Raji (cell line): ENCODE data around the gene NHS.

Experiments used
- POLR2A ChIP-seq: IDR thresholded peaks from 2 replicates; pipeline ENCODE4 v1.6.1; 2011; ENCODE audit warnings: low read depth, low read length, control low read depth; ENCODE audit not compliant: insufficient read depth

NHS gene

GRCh38 chrX:17380221-17380620 is 5.2 kb downstream of the NHS start:
- TF ChIP-seq POLR2A = no peak

GRCh38 chrX:17390419-17390850 is 15.4 kb downstream of the NHS start:
- no peak for TF ChIP-seq POLR2A

DNA sequence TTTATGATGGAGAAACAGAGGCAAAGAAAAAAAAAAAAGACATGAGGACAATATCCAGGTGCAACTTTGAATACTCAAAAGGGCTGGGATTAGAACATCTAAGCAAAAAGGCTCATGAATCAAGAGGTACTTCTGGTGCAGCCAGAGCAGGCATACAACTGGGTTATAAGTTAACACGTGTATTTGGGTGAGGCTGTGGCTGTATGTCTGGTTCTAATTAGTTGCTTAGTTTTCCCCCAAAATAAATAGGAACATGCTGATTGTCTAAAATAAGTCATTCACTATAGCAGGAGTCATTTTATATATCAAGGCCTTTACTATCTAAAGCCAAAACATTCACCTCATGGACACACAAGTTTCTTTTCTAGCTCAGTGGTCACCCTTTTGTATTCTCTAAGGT is 20.2 kb downstream of the NHS start:
- no peak for TF ChIP-seq POLR2A

- no peak for TF ChIP-seq POLR2A
These were observed 22.1 kb downstream of the NHS start for GRCh38 chrX:17397074-17397473.

DNA sequence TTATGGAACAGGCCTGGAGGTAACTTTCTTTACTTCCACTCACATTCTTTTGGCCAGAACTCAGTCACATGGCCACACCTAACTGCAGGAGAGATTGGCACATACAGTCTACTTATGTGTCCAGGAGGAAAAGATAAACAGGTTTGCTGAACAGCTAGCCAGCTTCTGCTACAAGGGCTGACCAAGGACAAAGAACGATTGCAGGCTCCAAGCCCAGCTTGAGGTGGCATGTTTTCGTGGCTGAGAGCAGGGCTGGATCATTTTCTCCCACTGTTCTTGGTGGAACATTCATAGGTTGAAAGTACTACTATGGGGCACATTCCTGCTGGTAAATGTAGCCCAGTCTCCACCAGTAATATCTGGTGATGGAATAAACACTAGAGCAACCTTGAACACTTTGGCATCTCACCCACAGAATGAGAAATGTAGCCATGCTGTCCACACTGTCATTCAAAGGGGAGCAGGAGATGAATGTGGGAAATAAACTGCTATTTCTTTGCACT is 28.2 kb downstream of the NHS start:
- TF ChIP-seq POLR2A = no peak

GRCh38 chrX:17403972-17404371 is 29.0 kb downstream of the NHS start:
- TF ChIP-seq POLR2A = no peak

GRCh38 chrX:17405225-17405969 is 30.4 kb downstream of the NHS start:
- no peak for TF ChIP-seq POLR2A

- TF ChIP-seq POLR2A = no peak
These were observed 34.7 kb downstream of the NHS start for GRCh38 chrX:17409566-17410290.

- TF ChIP-seq POLR2A = no peak
These were observed 35.7 kb downstream of the NHS start for GRCh38 chrX:17410651-17411050.

DNA sequence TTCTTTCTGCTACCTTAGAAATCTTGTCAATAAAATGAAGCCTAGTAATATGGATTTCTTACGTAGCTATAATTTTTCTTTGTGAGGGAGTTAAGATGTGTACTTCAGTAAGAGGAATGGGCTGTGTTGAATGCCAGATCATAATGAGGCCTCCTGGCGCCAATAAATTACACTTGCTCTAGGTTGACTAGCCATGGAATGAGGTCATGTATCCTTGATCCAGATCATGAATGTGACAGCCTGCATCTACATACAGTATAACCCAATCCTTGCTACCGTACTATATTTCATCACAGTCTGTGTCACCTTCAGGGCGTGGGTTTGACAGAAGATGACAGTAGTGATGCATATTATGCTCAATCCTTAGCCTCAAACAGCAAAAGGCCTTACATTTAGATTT is 36.2 kb downstream of the NHS start:
- no peak for TF ChIP-seq POLR2A

GRCh38 chrX:17412692-17413091 is 37.7 kb downstream of the NHS start:
- no peak for TF ChIP-seq POLR2A

DNA sequence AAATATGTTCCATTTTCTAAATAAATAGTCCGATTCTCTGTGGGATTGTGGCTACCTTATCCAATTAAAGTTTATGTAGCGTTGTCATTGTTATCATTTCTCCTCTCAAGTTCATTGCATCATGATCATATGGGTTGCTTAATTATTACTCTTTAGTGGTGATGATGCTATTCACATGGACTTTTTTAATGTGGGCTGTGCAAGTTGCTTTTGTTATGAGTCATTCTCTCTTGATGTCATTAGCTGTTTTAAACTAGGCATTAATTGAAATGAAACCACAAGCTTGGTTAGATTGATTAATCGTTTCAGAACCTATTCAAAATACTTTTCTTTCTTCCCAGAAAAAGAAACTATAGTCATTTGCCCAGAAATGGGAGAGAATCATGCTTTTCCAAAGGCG is 38.2 kb downstream of the NHS start:
- TF ChIP-seq POLR2A = no peak

DNA sequence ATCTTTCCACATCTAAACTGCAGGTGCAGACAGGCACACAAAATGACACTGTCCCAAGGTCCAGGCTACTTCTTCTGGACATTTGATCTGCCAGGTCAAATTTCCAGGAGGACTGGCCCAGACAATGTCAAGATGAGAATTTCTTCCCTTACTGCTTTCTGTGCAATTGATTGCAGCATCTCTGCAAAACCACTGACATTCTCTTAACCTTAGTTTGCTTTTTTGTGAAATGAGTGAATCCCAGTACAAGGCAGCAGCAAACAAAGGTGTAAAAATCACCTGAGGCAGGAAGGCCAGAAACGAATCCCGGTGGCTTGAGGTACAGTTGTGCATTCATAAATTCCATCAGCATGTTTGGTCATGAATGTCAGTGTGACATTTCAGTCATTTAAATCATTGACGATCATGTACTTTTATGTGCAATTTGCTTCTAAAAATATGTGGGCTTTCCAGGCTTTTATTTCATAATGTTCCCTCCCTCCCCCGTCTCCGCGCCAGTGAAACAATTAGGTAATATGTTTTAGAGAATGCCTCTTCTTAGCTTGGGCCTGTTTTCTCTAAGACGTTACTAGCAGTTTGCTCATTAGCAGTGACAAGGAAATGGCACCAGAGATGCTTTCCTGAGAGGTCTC is 39.1 kb downstream of the NHS start:
- no peak for TF ChIP-seq POLR2A

GRCh38 chrX:17414839-17415238 is 39.8 kb downstream of the NHS start:
- TF ChIP-seq POLR2A = no peak

- TF ChIP-seq POLR2A = no peak
These were observed 40.3 kb downstream of the NHS start for GRCh38 chrX:17415242-17415810.
